Small intestine (tissue), 16 donors: ENCODE results near the gene EEA1. TPM values are rescaled to one million over a fixed set of nuclear protein-coding genes. Genes with fewer than 3 reads are reported as not detected.

Experiments
- DNase-seq, 2 donors: peaks; one replicate each; pipeline versions ENCODE4 v3.0.0 to v3.0.0-alpha.2; 2013
- FAIRE-seq: peaks from 2 replicates; lab custom pipeline; 2012; peaks lifted over from hg19 to GRCh38; lab: Jason Lieb, UNC
- H3K27ac ChIP-seq, 3 donors: one replicate each; pipeline ENCODE4 v1.5.1; 2013; ENCODE audit warnings: low read length in 2 of 3, mild to moderate bottlenecking in 2 of 3, control low read depth in 1 of 3, inconsistent platforms in 1 of 3, low read depth in 1 of 3, moderate library complexity in 1 of 3
- H3K27me3 ChIP-seq, 3 donors: one replicate each; pipeline ENCODE4 v1.6.1; 2013; ENCODE audit warnings: low read length in 3 of 3, inconsistent platforms in 1 of 3; ENCODE audit not compliant: control insufficient read depth in 3 of 3, insufficient read depth in 3 of 3
- H3K36me3 ChIP-seq, 3 donors: one replicate each; pipeline ENCODE4 v1.6.1; 2013; ENCODE audit warnings: low read length in 3 of 3, inconsistent platforms in 1 of 3, low read depth in 1 of 3, mild to moderate bottlenecking in 1 of 3, moderate library complexity in 1 of 3; ENCODE audit not compliant: control insufficient read depth in 3 of 3, insufficient read depth in 2 of 3
- H3K4me1 ChIP-seq, 3 donors: one replicate each; pipeline ENCODE4 v1.6.1; 2013; ENCODE audit warnings: low read length in 2 of 3, inconsistent platforms in 1 of 3, low read depth in 1 of 3, mild to moderate bottlenecking in 1 of 3, moderate library complexity in 1 of 3; ENCODE audit not compliant: control insufficient read depth in 3 of 3, insufficient read depth in 2 of 3
- H3K4me3 ChIP-seq, 3 donors: one replicate each; pipeline ENCODE4 v1.5.1; 2013; ENCODE audit warnings: low read length in 3 of 3, control low read depth in 1 of 3, inconsistent platforms in 1 of 3, low read depth in 1 of 3, mild to moderate bottlenecking in 1 of 3, moderate library complexity in 1 of 3
- H3K9me3 ChIP-seq, 2 donors: one replicate each; pipeline ENCODE4 v1.6.1; 2013; ENCODE audit warnings: low read depth in 1 of 2, low read length in 1 of 2; ENCODE audit not compliant: control insufficient read depth in 2 of 2, insufficient read depth in 1 of 2
- WGBS, 3 donors: extraction: QIAGEN DNeasy Blood & Tissue Kit; methylation state at CpG; one replicate each; pipeline ENCODE4 v1.1.7; 2013; 5-methylcytosine and 5-hydroxymethylcytosine counted together
- long read RNA-seq, 10 donors: transcript quantifications; one replicate each; lab custom pipeline, GENCODE V29; 2026
- polyA plus RNA-seq, 4 donors: library from polyadenylated mRNA; stranded (reverse) in 3 of 4; unstranded in 1 of 4; fragments of 200-250 nt in 3 of 4; fragments of 120-200 nt in 1 of 4; gene quantifications; one replicate each; pipeline versions ENCODE4 v1.2.1 to v1.2.3, GENCODE V29; 2013
- donor health status: healthy with polysubstance abuse.
- donor health status: control.
- donor health status: control.
- donor health status: Bipolar disorder and iron deficiency.
- donor health status: healthy.

The EEA1 gene
- polyA plus RNA-seq: 10 to 100 TPM in 1 of 4 donors, 1 to 10 TPM in 3; 3.0 to 15.6 (median 3.7) TPM
- long read RNA-seq, donor 1, partial matches to known transcripts: 7 of 7 reads
- long read RNA-seq, donor 1, other reads (novel, unspliced or antisense): 0 of 7 reads
- long read RNA-seq, donor 2: 0 reads
- long read RNA-seq, donor 3: 0 reads
- long read RNA-seq, donor 4: 0 reads
- long read RNA-seq, donor 5, partial matches to known transcripts: 0 of 1 reads
- long read RNA-seq, donor 5, other reads (novel, unspliced or antisense): 0 of 1 reads
- long read RNA-seq, donor 6: 0 reads
- long read RNA-seq, donor 7: 0 reads
- long read RNA-seq, donor 8: 0 reads
- long read RNA-seq, donor 9: 0 reads
- long read RNA-seq, donor 10: 0 reads

GRCh38 chr12:92928962-92929915 lies at the start of gene EEA1:
Gene EEA1 (minus strand): TSS chr12:92929295. CDS start chr12:92929066, 229 bp downstream.
- Histone ChIP-seq H3K36me3 (peaks cover 0 to 4% (median 0%) of the 10 kb centered on the region in 3 donors), H3K27ac (peak within 1 kb of the TSS; percentile 88 to 99 (median 97)), H3K4me1 (peaks cover 4 to 17% (median 6%) of the 10 kb centered on the region in 3 donors), H3K4me3 (peak within 1 kb of the TSS; percentile 69 to 98 (median 75)), H3K9me3 (no peaks in the 10 kb centered on the region), H3K27me3 (no peaks in the 10 kb centered on the region)
- 0 to 1% (median 0%) methylated on average over 79 to 98 of the region's 98 CpGs for WGBS, 3 donors
- DNase-seq: peak; percentile 96 to 98
- FAIRE-seq: no peak

- no peak for FAIRE-seq
- 90 to 94% (median 91%) methylated on average over 2 of the region's 2 CpGs for WGBS, 3 donors
These were observed 49.5 kb upstream of the EEA1 start for GRCh38 chr12:92978607-92979006.

GRCh38 chr12:92977326-92977725 lies 48.2 kb upstream of the EEA1 start:
- Histone ChIP-seq H3K36me3 (no peaks in the 10 kb centered on the region), H3K9me3 (peaks cover 2 to 23% of the 10 kb centered on the region in 2 donors), H3K27ac (no peak overlapping the region), H3K4me3 (no peak overlapping the region), H3K27me3 (no peaks in the 10 kb centered on the region), H3K4me1 (no peaks in the 10 kb centered on the region)
- DNase-seq (no peak), FAIRE-seq (no peak)
- 82 to 87% (median 86%) methylated on average over 5 of the region's 5 CpGs for WGBS, 3 donors

More at GRCh38 chr12:92978607-92979006, 49.5 kb upstream of the EEA1 start:
- H3K9me3 ChIP-seq: peaks cover 2 to 24% of the 10 kb centered on the region in 2 donors
- H3K27me3 ChIP-seq: no peaks in the 10 kb centered on the region
- H3K4me1 ChIP-seq: no peaks in the 10 kb centered on the region
- H3K27ac ChIP-seq: no peak overlapping the region
- DNase-seq: no peak
- no peaks in the 10 kb centered on the region for H3K36me3 ChIP-seq
- no peak overlapping the region for H3K4me3 ChIP-seq

DNA sequence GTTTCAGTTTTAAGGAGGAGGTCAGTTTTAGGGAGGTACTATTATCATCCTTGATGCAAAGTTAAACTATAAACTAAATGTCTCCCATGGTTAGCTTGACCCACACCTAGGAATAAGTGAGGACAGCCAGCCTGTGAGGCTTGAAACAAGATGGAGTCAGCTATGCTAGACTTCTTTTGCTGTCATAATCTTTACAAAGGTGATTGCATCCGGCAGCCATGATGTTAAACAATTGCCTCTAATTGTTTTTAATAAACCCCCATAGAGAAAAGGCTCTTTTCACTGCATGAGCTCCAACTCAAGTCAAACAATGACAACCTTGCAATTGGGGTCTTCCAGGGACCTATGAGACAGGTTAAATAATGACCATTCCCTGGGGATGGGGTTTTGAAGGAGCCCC lies 45.7 kb upstream of the EEA1 start:
- 87 to 100% (median 93%) methylated on average over 1 of the region's 1 CpG for WGBS, 3 donors
- no peaks in the 10 kb centered on the region for H3K36me3 ChIP-seq
- peaks cover 2 to 11% of the 10 kb centered on the region in 2 donors for H3K9me3 ChIP-seq
- FAIRE-seq (no peak), DNase-seq (no peak)
- no peak overlapping the region for H3K27ac ChIP-seq
- no peak overlapping the region for H3K4me3 ChIP-seq
- H3K4me1 ChIP-seq: no peaks in the 10 kb centered on the region
- no peaks in the 10 kb centered on the region for H3K27me3 ChIP-seq

- no peaks in the 10 kb centered on the region for H3K4me1 ChIP-seq
- no peaks in the 10 kb centered on the region for H3K36me3 ChIP-seq
- DNase-seq (peak in 1 of 2 donors; percentile 47), FAIRE-seq (no peak)
- H3K9me3 ChIP-seq: peaks cover 2 to 11% of the 10 kb centered on the region in 2 donors
- H3K27me3 ChIP-seq: no peaks in the 10 kb centered on the region
- H3K4me3 ChIP-seq: no peak overlapping the region
- WGBS, 3 donors: 87 to 93% (median 88%) methylated on average over 1 of the region's 1 CpG
- no peak overlapping the region for H3K27ac ChIP-seq
These were observed 44.5 kb upstream of the EEA1 start for GRCh38 chr12:92973614-92974013.

DNA sequence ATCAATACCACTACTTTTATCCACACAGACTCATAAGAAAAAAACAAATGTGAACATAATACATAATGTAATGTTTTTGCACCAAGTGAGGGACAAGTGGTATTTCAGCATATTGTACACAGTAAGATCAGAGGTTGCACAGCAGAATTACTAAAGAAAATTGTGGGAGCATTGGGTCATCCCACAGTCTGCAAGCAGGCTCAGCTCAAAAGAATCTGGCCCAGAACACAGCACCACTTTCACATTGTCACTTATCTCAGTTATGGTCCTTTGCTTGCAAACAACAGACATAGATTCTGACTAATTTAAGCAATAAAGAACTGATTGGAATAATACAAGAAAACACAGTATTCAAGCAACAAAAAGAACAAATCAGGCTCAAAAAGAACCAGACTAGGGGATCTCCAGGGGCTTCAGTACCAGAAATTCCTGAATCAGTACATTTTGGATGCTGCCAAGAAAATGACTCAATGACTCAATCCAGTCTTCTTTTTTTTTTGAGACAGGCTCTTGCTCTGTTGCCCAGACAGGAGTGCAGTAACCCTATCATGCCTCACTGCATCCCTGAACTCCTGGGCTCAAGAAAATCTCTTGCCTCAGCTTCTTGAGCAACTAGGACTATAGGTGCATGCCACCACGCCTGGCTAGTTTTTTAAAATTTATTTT lies 42.9 kb upstream of the EEA1 start:
- no peak overlapping the region for H3K4me3 ChIP-seq
- no peak overlapping the region for H3K27ac ChIP-seq
- no peaks in the 10 kb centered on the region for H3K4me1 ChIP-seq
- DNase-seq: no peak
- WGBS, 3 donors: 81 to 91% (median 90%) methylated on average over 1 of the region's 1 CpG
- no peaks in the 10 kb centered on the region for H3K36me3 ChIP-seq
- no peaks in the 10 kb centered on the region for H3K27me3 ChIP-seq
- H3K9me3 ChIP-seq: peaks cover 2 to 11% of the 10 kb centered on the region in 2 donors
- no peak for FAIRE-seq

GRCh38 chr12:92968176-92968813 lies 39.2 kb upstream of the EEA1 start:
- no peaks in the 10 kb centered on the region for H3K27me3 ChIP-seq
- H3K27ac ChIP-seq: no peak overlapping the region
- H3K4me3 ChIP-seq: no peak overlapping the region
- 72 to 78% (median 74%) methylated on average over 3 of the region's 3 CpGs for WGBS, 3 donors
- H3K36me3 ChIP-seq: no peaks in the 10 kb centered on the region
- H3K4me1 ChIP-seq: no peaks in the 10 kb centered on the region
- no peak for DNase-seq
- FAIRE-seq: no peak
- H3K9me3 ChIP-seq: no peaks in the 10 kb centered on the region
